Effector CD4-positive, alpha-beta T cell (primary cell): ENCODE results near the gene SALL4.
A peak's percentile ranks its signal among the peaks of the same experiment; 100 is the strongest.
"Not testable (repeated sequence)": the region's sequence is repeated elsewhere in the genome, so short reads cannot be mapped to it uniquely, and the experiment has no call there.

Experiments
- DNase-seq: peaks from one replicate; pipeline ENCODE4 v3.0.0-alpha.2; 2020

SALL4 gene

DNA sequence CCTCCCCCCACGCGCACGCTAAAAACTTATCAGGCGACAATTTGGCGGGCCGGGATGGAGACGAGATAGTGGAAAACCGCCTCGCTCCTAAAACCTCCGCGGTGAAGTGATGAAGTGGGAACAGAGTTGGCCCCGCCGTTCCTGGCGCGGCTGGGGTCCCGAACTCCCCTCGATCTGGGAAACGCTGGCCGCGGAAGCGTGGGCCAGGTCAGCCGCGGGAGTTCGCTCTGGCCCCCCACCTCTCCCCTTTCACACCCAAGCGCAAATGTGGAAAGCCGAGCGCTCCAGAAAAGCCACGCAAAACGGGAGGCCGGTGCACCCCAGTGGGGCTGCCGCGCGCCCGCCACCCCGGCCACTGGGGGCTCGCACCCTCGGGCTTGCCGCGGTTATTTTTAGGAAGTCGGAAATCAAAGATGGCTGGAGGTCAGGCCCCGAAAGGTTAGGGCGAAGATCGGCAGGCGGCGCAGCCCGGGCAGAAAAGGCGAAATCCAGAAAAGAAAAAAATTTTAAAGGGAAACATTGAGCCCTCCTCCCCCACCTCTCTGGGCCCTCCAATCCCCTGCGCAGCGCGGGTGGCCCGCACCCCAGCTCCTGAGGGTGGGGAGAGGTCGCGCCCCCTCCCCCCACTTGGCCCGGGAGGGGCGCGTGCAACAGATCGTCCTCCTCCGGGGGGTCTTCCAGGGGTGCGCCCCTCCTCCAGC is 1.0 kb downstream of the SALL4 start:
- no peak for DNase-seq

DNA sequence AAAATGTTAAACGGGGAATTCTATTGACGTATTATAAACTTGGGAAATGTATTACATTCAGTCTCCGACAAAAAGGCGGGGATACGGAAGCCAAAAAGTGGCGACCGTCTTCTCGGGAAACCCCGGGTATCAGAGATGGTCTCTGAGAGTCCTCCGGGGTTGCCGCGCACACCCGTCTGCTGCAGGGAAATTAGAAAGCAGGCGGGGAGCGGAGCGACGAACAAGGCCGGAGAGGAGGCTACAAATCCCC is 1.5 kb downstream of the SALL4 start:
- DNase-seq: no peak

DNA sequence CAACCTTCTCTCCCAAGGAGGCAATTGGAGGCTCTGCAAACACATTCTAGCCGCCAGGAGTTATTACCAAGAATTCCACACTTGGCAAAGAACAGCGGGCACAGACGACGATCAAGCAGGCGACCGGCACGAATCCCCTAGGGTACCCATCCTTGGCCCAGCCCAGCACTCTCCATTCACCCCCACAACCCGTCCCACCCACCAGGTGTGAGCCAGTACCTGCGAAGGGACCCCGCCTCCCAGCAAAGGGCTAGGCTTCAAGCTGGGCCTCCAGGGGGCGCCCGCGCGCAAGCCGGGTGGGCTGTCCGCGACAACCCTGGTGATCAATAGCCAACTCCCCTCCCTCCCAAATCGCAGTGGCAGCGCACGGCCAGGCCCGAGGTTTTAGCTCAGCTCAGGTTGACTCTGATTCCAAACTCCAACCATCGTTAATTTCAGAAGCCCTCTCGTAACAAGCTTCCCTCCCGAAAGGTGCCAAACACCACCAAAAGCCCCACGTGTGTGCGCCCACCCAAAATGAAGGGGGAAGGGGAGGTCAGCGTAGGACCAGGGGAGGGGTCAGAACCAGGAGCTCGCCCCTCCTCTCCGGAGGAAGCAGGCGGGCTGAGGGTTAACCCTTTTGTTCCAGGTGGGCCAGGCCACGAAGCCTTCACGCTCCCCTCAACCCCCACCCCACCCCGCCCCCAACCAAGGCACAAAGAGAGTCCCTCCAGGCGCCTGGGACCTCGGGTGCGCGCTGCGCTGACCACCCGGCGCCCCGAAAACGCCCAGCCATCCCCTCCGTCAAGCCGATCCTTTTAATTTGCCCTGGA is 2.1 kb downstream of the SALL4 start:
- peak; percentile 26 for DNase-seq

DNA sequence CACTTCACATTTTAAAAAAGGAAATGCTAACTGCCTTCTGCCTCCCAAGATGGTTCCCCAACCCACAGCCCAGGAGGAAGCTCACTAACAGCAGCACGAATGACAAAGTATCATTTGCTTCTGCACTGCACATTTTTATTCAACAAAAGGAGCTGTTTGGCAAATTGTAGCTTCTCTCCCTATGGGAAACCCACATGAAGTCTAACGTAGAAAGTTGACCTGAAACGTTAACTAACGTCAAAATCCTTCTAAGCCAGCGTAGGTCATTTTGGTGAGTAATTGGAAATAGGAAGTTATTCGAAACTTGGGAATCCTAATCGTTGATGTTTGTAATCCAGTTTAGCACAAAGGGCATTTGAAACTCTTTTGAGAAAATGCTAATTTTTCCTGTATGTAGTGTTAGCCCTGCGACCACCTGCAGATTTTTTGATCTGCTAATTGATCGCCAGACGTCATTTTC is 2.9 kb downstream of the SALL4 start:
- no peak for DNase-seq

DNA sequence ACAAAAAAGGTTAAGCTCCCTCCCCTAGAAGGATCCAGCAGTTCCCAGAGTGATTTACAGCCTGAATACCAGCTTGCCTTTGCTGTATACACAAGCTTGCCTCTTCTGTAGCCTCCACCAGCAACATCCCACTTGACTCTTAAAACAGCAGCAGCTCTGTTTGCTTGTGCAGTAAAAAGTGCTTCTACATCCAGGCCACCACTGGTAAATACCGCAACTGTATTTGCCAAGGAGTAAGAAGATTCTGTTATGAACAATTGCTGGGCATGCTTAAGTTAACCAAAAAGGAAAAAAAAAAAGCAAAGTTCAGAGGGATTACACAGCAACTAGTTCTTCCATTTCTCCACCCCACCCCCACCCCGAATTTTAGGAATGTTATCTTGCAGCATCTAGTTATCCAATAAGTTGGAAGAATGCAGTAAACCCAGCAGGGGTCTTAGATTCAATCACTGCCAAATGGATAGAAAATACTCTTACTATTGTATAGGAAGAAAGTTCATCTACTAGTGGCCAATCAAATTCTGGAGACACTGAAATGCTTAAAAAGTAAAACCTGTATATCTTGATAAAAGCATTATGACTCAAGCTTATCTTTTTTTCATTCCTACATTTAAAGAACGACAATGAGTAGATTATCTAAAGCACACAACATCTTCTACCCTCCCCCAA is 4.8 kb downstream of the SALL4 start:
- no peak for DNase-seq

DNA sequence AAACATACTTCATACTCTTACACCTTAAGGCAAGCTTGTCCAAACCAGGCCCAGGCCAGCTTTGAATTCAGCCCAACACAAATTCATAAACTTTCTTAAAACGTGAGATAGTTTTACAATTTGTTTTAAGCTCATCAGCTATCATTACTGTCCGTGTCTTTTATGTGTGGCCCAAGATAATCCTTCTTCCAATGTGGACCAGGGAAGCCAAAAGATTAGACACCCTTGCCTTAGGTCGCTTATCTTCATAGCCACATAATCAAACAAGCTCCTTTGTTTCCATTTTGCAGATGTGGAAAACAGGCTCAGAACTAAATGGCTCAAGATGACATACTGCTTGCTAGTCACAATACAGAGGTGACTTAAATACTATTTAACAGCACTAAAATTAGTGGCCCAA is 6.0 kb downstream of the SALL4 start:
- no peak for DNase-seq

DNA sequence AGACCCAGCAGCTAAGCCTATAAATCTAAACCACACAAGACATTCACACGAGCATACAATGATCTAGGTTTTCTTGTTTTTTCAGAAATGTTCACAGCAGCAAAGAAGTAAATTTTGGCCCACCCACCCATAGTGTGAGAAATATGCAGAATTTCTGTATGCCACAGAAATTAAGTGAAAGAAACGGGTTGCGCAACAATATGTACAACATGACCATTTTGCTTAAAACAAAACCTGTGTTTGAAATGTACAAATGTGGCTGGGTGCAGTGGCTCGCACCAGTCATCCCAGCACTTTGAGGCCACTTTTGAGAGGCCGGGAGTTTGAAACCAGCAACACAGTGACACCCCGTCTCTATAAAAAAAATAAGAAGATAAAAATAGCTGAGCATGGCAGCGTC is 9.4 kb downstream of the SALL4 start:
- no peak for DNase-seq

DNA sequence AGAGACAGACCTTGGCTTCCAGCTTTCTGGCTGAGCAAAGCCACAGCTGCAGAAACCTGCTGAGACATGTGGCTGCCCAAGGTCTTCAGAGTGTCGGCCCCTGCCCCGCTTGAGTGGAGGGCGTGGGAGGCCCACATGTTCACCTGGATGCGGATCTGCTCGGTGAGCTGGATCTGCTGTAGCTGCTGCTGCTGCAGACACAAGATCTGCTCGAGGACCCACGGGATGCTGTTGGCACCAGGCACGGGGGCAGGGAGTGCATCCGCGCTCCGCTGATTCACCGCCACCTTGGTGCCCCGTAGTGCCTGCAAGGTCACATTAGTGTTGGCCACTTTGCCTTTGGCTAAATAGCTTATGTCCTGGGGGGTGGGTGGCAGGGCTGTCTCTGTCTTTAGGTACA is 10.7 kb downstream of the SALL4 start:
- no peak for DNase-seq

DNA sequence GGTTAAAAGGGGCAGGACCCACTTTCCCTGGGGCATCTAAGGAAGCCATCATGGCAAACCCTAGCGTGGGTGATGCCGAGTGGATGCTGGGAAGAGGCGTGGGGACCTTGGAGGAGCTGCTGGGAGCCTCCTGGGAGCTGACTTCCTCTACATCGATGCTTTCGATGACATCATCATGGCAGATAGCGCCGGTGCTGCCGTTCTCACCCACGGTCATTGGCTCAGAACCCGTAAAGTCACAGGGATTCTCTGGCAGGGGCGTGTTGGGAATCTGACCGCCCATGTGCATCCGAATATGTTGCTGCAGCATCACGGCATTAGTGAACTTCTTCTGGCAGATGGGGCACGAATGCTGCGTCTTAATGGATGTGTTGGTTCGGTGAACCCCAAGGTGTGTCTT is 12.1 kb downstream of the SALL4 start:
- no peak for DNase-seq

DNA sequence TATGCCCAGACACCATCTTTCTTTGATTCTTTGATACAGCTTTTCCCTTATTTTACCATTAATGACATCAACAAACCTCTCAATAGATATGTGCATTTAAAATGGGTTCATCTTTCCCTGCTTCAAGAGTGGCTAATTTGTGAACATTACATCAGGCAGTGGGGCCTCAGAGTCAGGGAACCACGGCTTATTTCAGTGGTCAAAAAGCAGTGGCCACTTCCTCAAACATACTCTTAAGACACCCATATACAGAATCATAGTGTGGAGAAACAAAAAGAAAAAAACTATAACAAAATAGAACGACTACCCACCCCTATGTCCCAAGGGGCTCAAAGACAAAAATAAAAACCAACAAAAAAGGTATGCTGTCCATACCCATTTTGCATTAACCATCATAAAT is 12.9 kb downstream of the SALL4 start:
- no peak for DNase-seq

DNA sequence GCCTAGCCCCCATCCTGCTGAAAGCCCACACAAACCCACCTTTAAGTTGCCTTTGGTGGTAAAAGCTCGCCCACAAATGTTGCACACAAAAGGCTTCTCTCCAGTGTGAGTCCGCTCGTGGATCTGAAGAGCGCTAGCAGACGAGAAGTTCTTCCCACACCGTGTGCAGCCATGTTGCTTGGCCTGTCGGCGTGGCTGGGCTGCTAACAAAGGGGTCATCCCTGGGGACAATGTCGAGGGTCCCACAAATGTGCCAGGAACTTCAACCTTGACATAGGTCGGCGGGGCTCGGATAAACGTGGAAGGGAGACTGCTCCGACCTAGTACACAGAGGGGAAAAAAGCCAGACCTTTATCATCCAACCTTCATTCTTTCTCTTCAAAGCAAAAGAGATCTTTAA is 13.5 kb downstream of the SALL4 start:
- DNase-seq: no peak

DNA sequence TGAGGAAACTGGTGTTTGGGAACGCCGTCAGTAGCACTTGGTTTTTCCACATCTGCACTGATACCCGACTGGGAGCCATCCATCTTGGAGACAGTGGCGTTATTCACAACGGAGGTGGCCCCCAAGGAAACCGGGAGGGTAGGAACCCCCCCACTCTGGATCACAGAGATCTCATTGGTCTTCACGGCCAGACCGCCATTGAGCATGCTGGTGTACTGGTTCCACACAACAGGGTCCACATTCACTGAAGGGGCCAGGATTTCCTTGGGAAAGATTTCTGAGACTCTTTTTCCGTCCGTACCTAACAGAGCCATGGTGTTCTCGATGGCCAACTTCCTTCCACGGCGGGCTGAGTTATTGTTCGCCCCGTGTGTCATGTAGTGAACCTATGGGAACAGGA is 18.0 kb downstream of the SALL4 start:
- no peak for DNase-seq

DNA sequence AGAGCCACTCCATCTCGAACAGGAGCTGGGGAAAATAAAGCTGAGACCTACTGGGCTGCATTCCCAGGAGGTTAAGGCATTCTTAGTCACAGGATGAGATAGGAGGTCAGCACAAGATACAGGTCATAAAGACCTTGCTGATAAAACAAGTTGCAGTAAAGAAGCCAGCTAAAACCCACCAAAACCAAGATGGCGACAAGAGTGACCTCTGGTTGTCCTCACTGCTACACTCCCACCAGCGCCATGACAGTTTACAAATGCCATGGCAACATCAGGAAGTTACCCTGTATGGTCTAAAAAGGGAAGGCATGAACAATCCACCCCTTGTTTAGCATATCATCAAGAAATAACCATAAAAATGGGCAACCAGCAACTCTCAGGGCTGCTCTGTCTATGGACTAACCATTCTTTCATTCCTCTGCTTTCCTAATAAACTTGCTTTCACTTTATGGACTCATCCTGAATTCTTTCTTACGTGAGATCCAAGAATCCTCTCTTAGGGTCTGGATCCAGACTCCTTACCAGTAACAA is 24.0 kb downstream of the SALL4 start:
- DNase-seq: not testable (repeated sequence)

DNA sequence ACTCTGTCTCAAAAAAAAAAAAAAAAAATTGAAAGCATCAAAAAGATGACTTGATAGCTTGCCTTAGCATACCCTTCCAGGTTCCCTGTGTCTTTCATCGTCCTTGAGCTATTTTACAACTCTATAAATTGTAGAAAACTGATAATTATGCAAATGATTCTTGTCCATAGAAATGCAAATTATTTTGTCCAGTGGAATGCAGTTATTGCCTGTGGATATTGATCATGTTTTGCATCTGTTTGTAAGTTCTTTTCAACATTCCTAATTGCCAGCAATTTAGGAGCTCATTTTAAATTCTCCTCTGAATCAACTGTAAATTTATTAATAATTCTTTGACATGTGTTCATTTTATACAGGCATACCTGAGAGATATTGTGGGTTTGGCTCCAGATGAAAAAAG is 27.1 kb downstream of the SALL4 start:
- DNase-seq: no peak

DNA sequence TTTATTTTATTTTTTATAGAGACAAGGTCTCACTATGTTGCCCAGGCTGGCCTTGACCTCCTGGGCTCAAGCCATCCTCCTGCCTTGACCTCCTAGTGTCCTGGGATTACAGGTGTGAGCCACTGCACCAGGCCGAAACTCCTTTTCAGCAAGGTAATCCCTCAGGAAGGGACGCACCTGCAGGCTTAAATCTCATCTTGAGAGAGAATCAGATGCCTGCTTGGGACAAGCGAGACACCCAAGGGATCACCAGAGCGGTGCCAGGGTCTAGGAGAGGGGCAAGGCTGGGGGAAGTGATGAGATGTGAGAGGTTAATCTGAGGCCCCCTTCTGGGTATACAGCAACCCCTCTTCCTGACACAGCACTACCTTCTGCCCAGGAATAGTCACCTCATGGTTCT is 30.1 kb downstream of the SALL4 start:
- no peak for DNase-seq

DNA sequence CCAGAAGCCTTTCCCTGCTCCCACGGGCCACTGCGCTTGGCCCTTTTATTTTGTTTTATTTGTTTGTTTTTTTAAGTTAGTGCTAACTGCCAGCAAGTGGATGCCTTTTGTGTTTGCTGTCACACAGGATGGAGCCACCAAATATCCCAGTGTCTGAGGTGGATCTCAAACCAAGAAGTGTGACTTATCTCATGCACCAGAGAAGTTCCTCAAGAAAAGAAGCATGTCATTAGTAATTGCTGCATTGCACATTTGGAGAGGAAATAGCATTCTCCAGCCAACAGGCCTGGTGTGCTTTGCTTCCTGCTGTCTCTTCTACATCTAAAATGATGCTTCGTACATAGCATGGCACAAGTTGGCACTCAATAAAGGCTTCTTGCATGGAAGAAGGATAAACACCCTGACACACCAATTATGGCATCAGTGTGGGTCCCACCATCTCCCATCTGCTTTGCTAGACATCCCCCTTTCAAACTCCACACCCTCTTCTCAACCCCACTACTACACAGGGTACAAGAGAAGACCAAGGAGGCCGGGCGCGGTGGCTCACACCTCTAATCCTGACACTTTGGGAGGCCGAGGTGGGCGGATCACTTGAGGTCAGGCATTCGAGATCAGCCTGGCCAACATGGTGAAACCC is 32.2 kb downstream of the SALL4 start:
- no peak for DNase-seq

DNA sequence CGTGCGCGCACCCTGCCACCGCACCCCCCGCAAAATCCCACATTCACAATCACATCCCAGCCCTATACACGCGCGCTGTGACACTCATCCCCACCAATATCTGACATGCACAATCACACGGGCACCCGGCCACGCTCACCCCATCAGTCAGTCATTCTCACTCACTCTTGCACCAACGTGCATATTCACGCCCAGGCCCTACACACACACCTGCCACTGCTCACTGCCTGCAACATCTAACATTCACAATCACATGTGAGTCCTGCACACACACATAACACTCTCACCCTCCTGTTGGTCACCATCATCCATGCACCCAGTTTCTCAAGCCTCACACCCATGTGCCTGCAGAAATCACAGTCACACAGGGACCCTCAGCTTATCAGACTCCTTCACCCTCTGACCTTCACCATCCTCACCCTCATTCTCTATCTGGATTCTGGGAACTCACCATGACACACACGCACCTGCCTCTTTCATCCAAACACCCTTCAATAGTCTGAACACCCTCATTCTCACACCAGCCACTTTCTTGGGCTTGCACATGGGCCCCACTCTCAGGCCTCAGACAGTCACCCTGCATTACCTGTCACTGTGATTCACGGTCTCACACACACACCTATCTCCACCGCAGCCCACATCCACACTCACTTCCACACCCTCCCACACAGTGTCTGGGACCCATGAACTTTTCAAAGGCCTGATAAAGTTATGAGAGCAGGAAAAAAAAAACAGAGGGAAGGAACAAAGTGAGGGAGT is 33.4 kb downstream of the SALL4 start:
- no peak for DNase-seq

DNA sequence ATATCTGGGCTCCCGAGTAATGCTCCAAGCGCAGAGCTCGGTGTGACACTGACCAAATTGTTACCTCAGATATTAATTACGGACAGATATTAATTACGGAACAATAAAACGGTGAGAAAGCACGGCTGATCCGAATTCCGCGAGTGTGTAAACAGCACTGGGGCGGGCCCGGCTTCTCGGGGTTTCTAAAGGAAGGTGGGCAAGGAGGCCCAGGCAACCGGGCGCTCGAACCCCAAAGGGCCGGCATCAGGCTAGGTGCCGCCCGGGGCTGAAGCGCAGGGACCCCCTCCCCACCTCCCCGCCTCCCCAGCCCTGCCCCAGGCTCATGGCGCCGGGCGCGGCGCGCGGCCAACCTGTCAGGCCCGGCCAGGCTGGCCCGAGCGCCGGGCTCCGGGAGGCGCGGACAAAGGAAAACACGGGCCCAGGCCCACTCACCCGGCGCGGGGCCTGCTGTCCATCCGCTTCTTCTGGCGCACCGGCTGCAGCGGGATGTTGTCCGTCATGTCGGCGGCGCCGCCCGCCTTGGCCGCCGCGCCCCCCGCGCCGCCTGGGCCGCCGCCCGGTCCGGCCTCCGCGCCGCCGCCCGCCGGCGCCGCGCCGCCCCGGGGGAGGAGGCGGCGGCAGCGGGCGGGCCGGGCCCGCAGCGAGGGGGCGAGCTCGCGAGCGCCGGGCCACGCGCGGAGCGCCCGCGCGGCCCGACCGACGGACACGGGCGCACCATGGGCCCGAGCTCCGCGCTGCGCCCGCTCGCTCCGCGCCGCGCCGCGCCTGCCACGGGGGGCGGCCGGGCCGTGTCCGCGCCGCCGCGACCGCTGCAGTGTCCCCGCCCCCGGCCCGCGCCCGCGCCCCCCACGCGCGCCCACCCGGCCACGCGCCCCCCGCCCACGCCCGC is 34.2 kb downstream of the SALL4 start, which contains the start of gene ATP9A:
Gene ATP9A (minus strand): TSS at position 524 of the 892 bp plus-strand sequence. CDS start 21 bp downstream, at position 503.
- no peak for DNase-seq

DNA sequence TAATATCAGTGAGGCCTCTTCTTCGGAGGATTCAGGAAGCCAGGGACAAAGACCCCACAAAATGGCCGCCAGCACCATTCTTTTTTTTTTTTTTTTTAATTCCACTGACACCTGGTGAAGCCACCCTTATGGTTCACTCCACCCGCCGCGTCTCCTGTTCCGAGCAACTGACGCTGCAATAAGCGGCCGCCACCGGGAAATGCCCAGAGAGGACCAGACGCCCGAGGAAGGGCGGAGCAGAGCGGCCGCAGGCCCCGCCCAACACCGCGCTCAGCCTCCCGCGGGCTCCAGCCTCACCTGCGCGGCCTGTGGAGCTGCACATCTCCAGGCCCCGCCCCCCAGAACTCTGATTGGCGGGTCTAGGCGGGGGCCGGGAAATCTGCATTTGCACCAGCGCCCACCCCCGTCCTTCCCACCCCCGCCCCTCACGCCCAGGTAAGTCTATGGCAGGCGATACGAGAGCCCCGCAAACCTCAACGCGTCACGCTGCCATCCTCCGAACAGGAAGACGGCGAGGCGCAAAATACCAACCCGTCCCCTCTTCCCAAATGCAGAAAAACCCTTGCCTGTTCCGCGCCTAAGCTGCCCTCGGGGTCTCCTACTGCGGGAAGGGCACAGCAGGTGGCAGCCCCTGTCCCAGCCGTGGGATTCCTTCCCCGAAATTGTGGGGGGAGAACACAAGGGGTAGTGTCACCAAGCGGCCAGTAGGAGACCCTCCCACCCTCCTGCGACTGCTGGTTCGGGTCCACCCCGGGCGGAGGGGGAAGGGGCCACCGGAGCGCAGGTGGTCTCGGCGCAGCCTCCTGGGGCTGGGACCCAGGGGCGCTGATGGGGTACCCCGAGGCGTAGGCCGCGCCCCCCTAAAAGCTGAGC is 35.1 kb downstream of the SALL4 start:
- DNase-seq: no peak

DNA sequence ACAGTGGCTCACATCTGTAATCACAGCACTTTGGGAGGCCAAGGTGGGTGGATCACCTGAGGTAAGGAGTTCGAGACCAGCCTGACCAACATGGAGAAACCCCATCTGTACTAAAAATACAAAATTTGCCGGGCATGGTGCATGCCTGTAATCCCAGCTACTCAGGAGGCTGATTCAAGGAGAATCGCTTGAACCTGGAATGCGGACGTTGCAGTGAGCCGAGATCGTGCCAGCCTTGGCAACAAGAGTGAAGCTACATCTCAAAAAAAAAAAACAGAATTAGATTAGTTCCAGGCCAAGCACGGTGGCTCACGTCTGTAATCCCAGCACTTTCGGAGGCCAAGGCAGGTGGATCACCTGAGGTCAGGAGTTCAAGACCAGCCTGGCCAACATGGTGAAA is 36.9 kb downstream of the SALL4 start:
- not testable (repeated sequence) for DNase-seq
